PC-9 (cell line): ENCODE data around the gene TUFT1. TPM values are rescaled to one million over a fixed set of nuclear protein-coding genes. Genes with fewer than 3 reads are reported as not detected.

ENCODE experiments used
- BruUV-seq: library from RNA; stranded (reverse); fragments of 400-500 nt; replicated peaks from 2 replicates; lab custom pipeline; 2021; lab: Mats Ljungman, UMichigan
- CTCF ChIA-PET: fragments of 300-600 bp; sonication (Branson Sonifier 250); formaldehyde crosslinking; loops from one replicate; lab custom pipeline; 2022; ENCODE audit warnings: antibody characterized with exemption; lab: Charles Lee
- POLR2A ChIA-PET: fragments of 300-600 bp; sonication (Branson Sonifier 250); formaldehyde crosslinking; loops from one replicate; lab custom pipeline; 2022; ENCODE audit warnings: antibody characterized with exemption; ENCODE audit not compliant: unreplicated experiment; lab: Charles Lee
- DNase-seq, 2 experiments: peaks; one replicate each; pipeline versions ENCODE4 v3.0.0 to v3.0.0-alpha.2; 2015 to 2022; ENCODE audit warnings: mixed read lengths in 1 of 2
- H2AFZ ChIP-seq: fragments of 200-600 bp; sonication (generic); 2 replicates; pipeline ENCODE4 v1.8.1; 2017; ENCODE audit warnings: antibody characterized with exemption
- H3F3A ChIP-seq: fragments of 200-600 bp; sonication (generic); 2 replicates; pipeline ENCODE4 v1.8.1; 2017; ENCODE audit warnings: antibody characterized with exemption, mild to moderate bottlenecking, low read depth; ENCODE audit not compliant: insufficient read depth
- H3K27ac ChIP-seq: fragments of 200-600 bp; sonication (generic); 2 replicates; pipeline ENCODE4 v1.6.1; 2016; ENCODE audit warnings: mixed run types
- H3K27me3 ChIP-seq: fragments of 200-600 bp; sonication (generic); 2 replicates; pipeline ENCODE4 v1.6.1; 2016; ENCODE audit warnings: low read depth, mixed run types; ENCODE audit not compliant: insufficient read depth
- H3K36me3 ChIP-seq: fragments of 200-600 bp; sonication (generic); 2 replicates; pipeline ENCODE4 v1.6.1; 2016; ENCODE audit warnings: low read depth, mixed run types
- H3K4me1 ChIP-seq: fragments of 200-600 bp; sonication (generic); replicated peaks from 2 replicates; pipeline ENCODE4 v1.6.1; 2016; ENCODE audit warnings: mixed run types; ENCODE audit not compliant: insufficient read depth
- H3K4me2 ChIP-seq: fragments of 200-600 bp; sonication (generic); 2 replicates; pipeline ENCODE4 v1.6.1; 2017; ENCODE audit warnings: mixed run types
- H3K4me3 ChIP-seq: fragments of 200-600 bp; sonication (generic); 2 replicates; pipeline ENCODE4 v1.6.1; 2016; ENCODE audit warnings: mixed run types
- H3K79me2 ChIP-seq: fragments of 200-600 bp; sonication (generic); 2 replicates; pipeline ENCODE4 v1.6.1; 2017; ENCODE audit warnings: low read depth, mixed run types
- H3K9me2 ChIP-seq: fragments of 200-600 bp; sonication (generic); 2 replicates; pipeline ENCODE4 v1.8.1; 2017; ENCODE audit warnings: mild to moderate bottlenecking; ENCODE audit not compliant: insufficient read depth
- H3K9me3 ChIP-seq: fragments of 200-600 bp; sonication (generic); 2 replicates; pipeline ENCODE4 v1.8.1; 2016; ENCODE audit warnings: low read depth; ENCODE audit not compliant: insufficient read depth
- H4K20me1 ChIP-seq: fragments of 200-600 bp; sonication (generic); 2 replicates; pipeline ENCODE4 v1.8.1; 2017; ENCODE audit not compliant: insufficient read depth
- CTCF ChIP-seq: fragments of 200-600 bp; sonication (generic); conservative IDR thresholded peaks from 2 replicates; pipeline ENCODE4 v1.6.1; 2017; ENCODE audit warnings: mixed run types, antibody characterized with exemption, mild to moderate bottlenecking, moderate library complexity
- EZH2 ChIP-seq: fragments of 200-600 bp; sonication (generic); IDR thresholded peaks from 2 replicates; pipeline ENCODE4 v1.8.0; 2017; ENCODE audit warnings: antibody characterized with exemption, low read depth
- intact Hi-C: fragments of 100-400 bp; cut with micrococcal nuclease; formaldehyde crosslinking; loops from one replicate; pipeline ENCODE4 v1.10.0; 2022; ENCODE audit not compliant: unreplicated experiment
- total RNA-seq: library from RNA; stranded (reverse); gene quantifications from 2 replicates; pipeline ENCODE4 v1.2.3, GENCODE V29; 2021

Gene TUFT1
- total RNA-seq, 1 experiment from 2014 or later = 35.3 TPM

DNA sequence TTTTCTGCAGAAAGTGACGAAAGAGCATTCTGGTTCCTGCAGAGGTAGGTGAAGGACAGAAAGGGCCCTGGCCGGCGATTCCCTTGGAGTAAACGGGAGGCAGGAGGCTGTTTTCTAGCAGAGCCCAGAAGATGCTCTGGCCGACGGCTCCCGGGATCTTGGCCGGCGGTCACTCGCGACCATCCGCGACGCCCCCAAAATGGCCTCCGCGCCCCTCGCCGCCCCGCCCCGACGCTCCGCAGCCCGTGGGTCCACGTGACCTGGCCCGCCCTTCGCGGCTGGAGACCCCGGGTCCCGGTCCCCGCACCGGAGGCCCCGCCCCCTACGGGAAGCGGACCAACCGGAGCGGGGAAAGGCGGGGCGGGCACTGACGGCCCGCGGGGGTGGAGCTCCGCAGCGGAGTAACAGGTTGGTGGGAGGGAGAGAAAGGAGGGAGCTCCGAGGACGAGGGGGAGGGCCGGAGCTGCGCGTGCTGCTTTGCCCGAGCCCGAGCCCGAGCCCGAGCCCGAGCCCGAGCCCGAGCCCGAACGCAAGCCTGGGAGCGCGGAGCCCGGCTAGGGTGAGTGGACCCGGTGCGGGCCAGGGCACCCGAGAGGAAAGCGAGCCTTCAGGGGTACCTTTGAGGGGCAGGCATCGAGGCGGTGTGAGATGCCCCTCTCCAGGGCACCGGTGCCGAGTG, 29.0 kb upstream of the TUFT1 start, which contains the start of gene CGN:
TSS of gene CGN (plus strand) at position 431 of the 679 bp plus-strand sequence. CDS start 7,133 bp downstream, outside the sequence.
- no peak for TF ChIP-seq CTCF
- Histone ChIP-seq H3K36me3 (no peaks in the 10 kb centered on the region), H3K27ac (peak within 1 kb of the TSS; percentile 96), H3K4me2 (peak within 1 kb of the TSS; percentile 97), H3K4me1 (peaks cover 57% of the 10 kb centered on the region), H4K20me1 (no peaks in the 10 kb centered on the region), H3K4me3 (peak within 1 kb of the TSS; percentile 62), H3K79me2 (peaks cover 31% of the 10 kb centered on the region), H3F3A (peaks cover 71% of the 10 kb centered on the region), H2AFZ (peak within 1 kb of the TSS; percentile 83), H3K27me3 (no peaks in the 10 kb centered on the region), H3K9me2 (no peaks in the 10 kb centered on the region), H3K9me3 (no peaks in the 10 kb centered on the region)
- no TSS peak for BruUV-seq
- CTCF ChIA-PET = no interaction called here
- DNase-seq = peak; percentile 75 to 89
- POLR2A ChIA-PET = interaction anchor here (0.7 to 1.0 kb wide), 4 partner anchors 36 to 430 kb away, joined by 4 to 12 read pairs (median 6); no protein-coding TSS in a partner anchor
- intact Hi-C loops = loop anchor here (5.0 kb wide), 1 partner anchor 314 kb away; the partner anchor contains the start of gene PIP5K1A

DNA sequence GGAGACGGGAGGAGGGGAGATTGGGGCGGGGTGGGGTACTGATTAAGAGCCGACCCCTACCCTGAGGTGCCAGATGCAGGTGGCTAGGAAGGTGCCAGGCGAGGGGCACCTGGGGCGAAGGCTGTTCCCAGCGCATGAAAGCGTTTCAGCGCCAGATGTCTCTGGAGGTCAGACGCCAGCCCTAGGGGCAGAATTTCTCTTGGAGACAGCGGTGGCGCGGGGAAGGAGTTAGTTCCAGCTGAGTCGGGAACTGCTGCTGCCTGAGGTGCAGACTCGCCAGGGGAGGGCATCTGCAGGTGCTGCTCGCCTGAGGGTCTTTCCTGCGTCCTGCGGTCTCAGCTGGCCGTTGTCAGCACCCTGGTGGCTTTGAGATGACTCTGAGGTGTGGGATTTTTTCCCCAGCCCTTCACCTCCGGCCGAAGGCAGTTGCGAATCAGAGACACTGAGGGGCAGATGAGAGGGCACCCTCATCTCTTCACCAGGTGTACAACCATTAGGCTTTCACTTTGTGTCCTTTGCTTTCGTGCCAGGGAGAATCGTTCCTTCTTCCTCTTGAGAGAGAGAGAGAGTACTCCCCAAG, 28.4 kb upstream of the TUFT1 start:
- Histone ChIP-seq H3K79me2 (peaks cover 37% of the 10 kb centered on the region), H3K4me2 (peak overlapping the region; percentile 97), H3K4me1 (peaks cover 64% of the 10 kb centered on the region), H3K9me3 (no peaks in the 10 kb centered on the region), H2AFZ (peak overlapping the region; percentile 83), H3K36me3 (no peaks in the 10 kb centered on the region), H3K9me2 (no peaks in the 10 kb centered on the region), H3K27me3 (no peaks in the 10 kb centered on the region), H4K20me1 (no peaks in the 10 kb centered on the region), H3F3A (peaks cover 72% of the 10 kb centered on the region), H3K27ac (peak overlapping the region; percentile 96), H3K4me3 (peak overlapping the region; percentile 62)
- ChIA-PET POLR2A (interaction anchor here (0.6 to 1.0 kb wide), 5 partner anchors 36 to 429 kb away, joined by 3 to 12 read pairs (median 6); no protein-coding TSS in a partner anchor), CTCF (no interaction called here)
- peak; percentile 53 to 54 for DNase-seq
- TF ChIP-seq CTCF (no peak), EZH2 (no peak)
- TSS peak; percentile 18 for BruUV-seq
- intact Hi-C loops = loop anchor here (5.0 kb wide), 1 partner anchor 314 kb away; the partner anchor contains the start of gene PIP5K1A

- H3K4me3 ChIP-seq = peak overlapping the region; percentile 62
- TF ChIP-seq EZH2 (no peak), CTCF (no peak)
- ChIA-PET CTCF (no interaction called here), POLR2A (interaction anchor here (0.6 kb wide), 1 partner anchor 67 kb away, joined by 3 read pairs; no protein-coding TSS in a partner anchor)
- no peaks in the 10 kb centered on the region for H3K36me3 ChIP-seq
- H3K79me2 ChIP-seq = peaks cover 43% of the 10 kb centered on the region
- peaks cover 69% of the 10 kb centered on the region for H3K4me1 ChIP-seq
- H3K4me2 ChIP-seq = peak overlapping the region; percentile 97
- intact Hi-C loops = loop anchor here (5.0 kb wide), 1 partner anchor 315 kb away; the partner anchor contains the start of gene PIP5K1A
- peaks cover 74% of the 10 kb centered on the region for H3F3A ChIP-seq
- H2AFZ ChIP-seq = no peak overlapping the region; the same call in 1 of the 2 replicates
- H3K9me3 ChIP-seq = no peaks in the 10 kb centered on the region
- no peaks in the 10 kb centered on the region for H4K20me1 ChIP-seq
- DNase-seq = peak in 1 of 2 experiments; percentile 45
- no peaks in the 10 kb centered on the region for H3K27me3 ChIP-seq
- H3K27ac ChIP-seq = peak overlapping the region; percentile 96
- H3K9me2 ChIP-seq = no peaks in the 10 kb centered on the region
- no TSS peak for BruUV-seq
These were observed 27.8 kb upstream of the TUFT1 start for GRCh38 chr1:151512326-151512725.
